DMS 273 (cell line): ENCODE results near the gene GPHN.
"Not testable (repeated sequence)": the region's sequence is repeated elsewhere in the genome, so short reads cannot be mapped to it uniquely, and the experiment has no call there.

Source experiments
- DNase-seq: peaks from one replicate; lab custom pipeline; 2025; ENCODE audit not compliant: unreplicated experiment; lab: John Stamatoyannopoulos, UW

GPHN gene

GRCh38 chr14:66651536-66652220, 143.7 kb downstream of the GPHN start:
- DNase-seq, result no peak

GRCh38 chr14:66652525-66653106, 144.7 kb downstream of the GPHN start:
- no peak for DNase-seq

GRCh38 chr14:66657780-66658179, 149.8 kb downstream of the GPHN start:
- no peak for DNase-seq

- DNase-seq, result peak; percentile 9
Observed at GRCh38 chr14:66662374-66662773, 154.4 kb downstream of the GPHN start.

GRCh38 chr14:66677780-66678179, 169.8 kb downstream of the GPHN start:
- no peak for DNase-seq

- no peak for DNase-seq
Observed at GRCh38 chr14:66680216-66680615, 172.3 kb downstream of the GPHN start.

- no peak for DNase-seq
Observed at GRCh38 chr14:66696326-66696725, 188.4 kb downstream of the GPHN start.

- DNase-seq, result no peak
Observed at GRCh38 chr14:66698503-66698902, 190.6 kb downstream of the GPHN start.

GRCh38 chr14:66701813-66702212, 193.9 kb downstream of the GPHN start:
- no peak for DNase-seq

- DNase-seq, result no peak
Observed at GRCh38 chr14:66708267-66708666, 200.3 kb downstream of the GPHN start.

GRCh38 chr14:66709291-66709690, 201.3 kb downstream of the GPHN start:
- DNase-seq, result no peak

GRCh38 chr14:66714291-66714690, 206.3 kb downstream of the GPHN start:
- not testable (repeated sequence) for DNase-seq

GRCh38 chr14:66715313-66715712, 207.4 kb downstream of the GPHN start:
- not testable (repeated sequence) for DNase-seq

GRCh38 chr14:66716227-66716626, 208.3 kb downstream of the GPHN start:
- no peak for DNase-seq

GRCh38 chr14:66717561-66718140, 209.7 kb downstream of the GPHN start:
- DNase-seq, result no peak

GRCh38 chr14:66724996-66725395, 217.0 kb downstream of the GPHN start:
- DNase-seq, result no peak

- DNase-seq, result not testable (repeated sequence)
Observed at GRCh38 chr14:66731298-66731697, 223.4 kb downstream of the GPHN start.

- DNase-seq, result no peak
Observed at GRCh38 chr14:66735853-66736252, 227.9 kb downstream of the GPHN start.

- DNase-seq, result no peak
Observed at GRCh38 chr14:66739826-66740225, 231.9 kb downstream of the GPHN start.

- DNase-seq, result no peak
Observed at GRCh38 chr14:66745078-66745477, 237.1 kb downstream of the GPHN start.

GRCh38 chr14:66746316-66747006, 238.5 kb downstream of the GPHN start:
- DNase-seq, result peak; percentile 67

GRCh38 chr14:66752109-66752508, 244.2 kb downstream of the GPHN start:
- DNase-seq, result no peak
